Mucosa of stomach (tissue), 1 donor: ENCODE data around the gene CNOT3.

Experiments used
- H3K27me3 ChIP-seq: one replicate; pipeline ENCODE4 v1.7.0; 2013; ENCODE audit warnings: mild to moderate bottlenecking, low read length; ENCODE audit not compliant: control insufficient read depth, insufficient read depth
- H3K36me3 ChIP-seq: one replicate; pipeline ENCODE4 v1.7.0; 2013; ENCODE audit warnings: low read length; ENCODE audit not compliant: control insufficient read depth, insufficient read depth
- H3K4me1 ChIP-seq: one replicate; pipeline ENCODE4 v1.7.0; 2013; ENCODE audit warnings: mild to moderate bottlenecking, low read length; ENCODE audit not compliant: control insufficient read depth, insufficient read depth
- H3K4me3 ChIP-seq: one replicate; pipeline ENCODE4 v1.7.0; 2013; ENCODE audit warnings: low read length
- H3K9ac ChIP-seq: one replicate; pipeline ENCODE4 v1.7.0; 2013; ENCODE audit warnings: mild to moderate bottlenecking, low read length, moderate library complexity
- H3K9me3 ChIP-seq: one replicate; pipeline ENCODE4 v1.7.0; 2013; ENCODE audit warnings: mild to moderate bottlenecking, low read length, moderate library complexity; ENCODE audit not compliant: control insufficient read depth
- donor health status: Pancreatic carcinoma.

CNOT3 gene

DNA sequence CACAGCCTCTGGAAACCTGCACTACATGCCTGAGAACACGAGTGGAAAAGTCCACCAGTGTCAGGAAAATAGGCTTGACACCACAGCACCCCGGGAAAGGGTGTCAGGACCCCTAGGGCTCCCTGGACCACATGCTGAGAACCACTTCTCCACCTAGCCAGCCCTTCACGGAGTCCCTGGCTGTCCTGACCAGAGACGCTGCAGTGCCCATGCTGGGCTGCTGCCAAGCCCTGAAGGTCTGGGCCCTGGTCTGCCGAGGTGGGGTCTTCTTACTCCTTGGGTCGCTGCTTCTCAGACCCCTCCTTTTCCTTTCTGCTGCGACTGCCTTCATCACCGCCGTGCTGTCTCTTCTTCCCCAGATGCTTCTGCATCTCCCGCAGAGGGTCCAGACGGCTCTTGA lies 18.9 kb downstream of the CNOT3 start:
- Histone ChIP-seq H3K9ac (no peak overlapping the region), H3K36me3 (peaks cover 33% of the 10 kb centered on the region), H3K4me3 (no peak overlapping the region), H3K4me1 (peaks cover 25% of the 10 kb centered on the region), H3K9me3 (no peaks in the 10 kb centered on the region), H3K27me3 (no peaks in the 10 kb centered on the region)

DNA sequence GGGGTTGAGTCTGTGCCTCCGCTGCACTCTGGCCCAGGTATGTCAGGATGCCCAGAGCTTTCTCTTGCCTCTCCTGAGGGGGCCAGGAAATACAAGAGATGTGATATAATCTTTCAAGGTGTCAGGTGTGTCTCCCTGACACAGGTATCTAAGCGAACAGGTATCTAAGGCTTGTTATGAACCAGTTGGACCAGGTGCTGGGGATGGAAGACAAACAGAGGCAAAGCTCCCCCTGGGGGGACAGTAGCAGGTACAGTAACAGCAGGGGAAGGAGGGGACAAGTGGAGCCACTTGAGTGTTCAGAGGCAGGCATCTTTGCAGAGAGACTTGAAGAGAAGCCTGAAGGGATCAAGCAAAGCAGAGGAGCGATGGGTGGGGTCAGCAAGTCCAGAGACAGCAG lies 19.4 kb downstream of the CNOT3 start:
- Histone ChIP-seq H3K36me3 (peaks cover 33% of the 10 kb centered on the region), H3K27me3 (no peaks in the 10 kb centered on the region), H3K9me3 (no peaks in the 10 kb centered on the region), H3K4me1 (peaks cover 28% of the 10 kb centered on the region), H3K4me3 (no peak overlapping the region), H3K9ac (no peak overlapping the region)

DNA sequence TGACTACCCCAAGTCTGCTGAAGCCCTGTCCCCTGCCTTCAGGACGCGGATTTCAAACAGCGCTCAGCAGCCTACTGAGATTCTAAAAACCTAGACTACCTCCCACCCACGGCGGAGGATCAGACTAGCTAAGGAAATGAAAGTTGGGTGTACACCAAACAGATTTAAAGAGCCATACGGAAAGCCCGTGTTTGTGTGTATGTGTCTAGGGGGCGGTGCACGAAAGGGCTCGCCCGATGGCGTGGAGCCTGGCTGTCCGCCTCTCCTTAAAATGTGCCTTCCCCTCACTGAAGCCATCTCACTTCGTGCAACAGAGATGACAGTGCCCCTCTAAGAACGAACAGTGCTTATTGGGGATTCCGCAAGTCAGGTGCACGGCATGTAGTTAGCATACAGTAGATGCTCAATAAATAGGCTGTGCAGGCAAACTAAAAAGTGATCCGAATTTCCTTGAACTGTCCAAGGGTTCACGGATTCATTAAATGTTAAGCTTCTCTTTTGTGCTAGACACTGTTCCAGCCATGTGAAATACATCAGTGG lies 21.3 kb downstream of the CNOT3 start:
- Histone ChIP-seq H3K4me1 (peaks cover 35% of the 10 kb centered on the region), H3K36me3 (peaks cover 22% of the 10 kb centered on the region), H3K4me3 (peak overlapping the region; percentile 80), H3K9me3 (no peaks in the 10 kb centered on the region), H3K27me3 (no peaks in the 10 kb centered on the region), H3K9ac (peak overlapping the region; percentile 76)

DNA sequence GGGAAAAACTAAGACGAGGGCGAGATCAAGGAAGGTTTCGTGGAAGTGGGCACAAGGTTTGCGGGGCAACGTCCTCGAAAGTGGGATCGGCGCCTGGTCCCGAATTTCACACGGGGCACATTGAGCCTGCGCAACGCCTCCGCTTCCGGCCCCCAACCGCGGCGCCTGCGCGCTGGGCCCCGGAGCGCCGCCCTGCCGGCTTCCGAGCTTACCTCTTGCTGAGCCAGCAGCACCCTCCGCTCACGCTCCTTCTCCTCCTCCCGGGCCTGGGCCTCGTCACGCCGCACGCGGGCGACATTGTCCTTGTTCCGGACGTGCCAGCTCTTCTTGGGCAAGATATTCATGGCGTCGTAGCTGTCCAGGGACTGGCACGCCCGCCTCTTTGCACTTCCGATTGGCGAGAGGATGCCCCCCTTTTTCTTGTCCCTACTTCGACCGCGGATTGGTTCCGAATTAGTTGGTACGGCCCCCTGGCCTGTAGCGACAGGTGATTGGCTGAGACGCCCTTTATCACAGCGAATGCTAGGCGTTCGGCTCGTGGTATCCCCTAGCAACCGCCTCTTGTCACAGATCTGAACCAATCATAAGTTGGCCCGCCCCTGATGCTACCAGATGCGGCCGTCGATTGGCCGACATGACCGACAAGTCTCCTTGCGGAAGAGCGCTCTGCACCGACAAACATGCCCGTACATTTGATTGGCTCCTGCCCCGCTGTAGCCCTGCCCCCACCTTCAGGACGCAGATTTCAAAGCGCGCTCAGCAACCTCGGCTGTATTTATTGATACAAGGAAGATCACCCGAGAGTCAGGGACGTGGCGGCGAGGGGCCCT lies 22.0 kb downstream of the CNOT3 start, which contains the start of gene LENG1:
Gene LENG1 (minus strand): TSS at position 370 of the 830 bp plus-strand sequence. CDS start 26 bp downstream, at position 344.
- H3K9ac ChIP-seq, result peak within 1 kb of the TSS; percentile 76
- H3K27me3 ChIP-seq, result no peaks in the 10 kb centered on the region
- peaks cover 42% of the 10 kb centered on the region for H3K4me1 ChIP-seq
- peak within 1 kb of the TSS; percentile 80 for H3K4me3 ChIP-seq
- H3K36me3 ChIP-seq, result peaks cover 22% of the 10 kb centered on the region
- no peaks in the 10 kb centered on the region for H3K9me3 ChIP-seq

DNA sequence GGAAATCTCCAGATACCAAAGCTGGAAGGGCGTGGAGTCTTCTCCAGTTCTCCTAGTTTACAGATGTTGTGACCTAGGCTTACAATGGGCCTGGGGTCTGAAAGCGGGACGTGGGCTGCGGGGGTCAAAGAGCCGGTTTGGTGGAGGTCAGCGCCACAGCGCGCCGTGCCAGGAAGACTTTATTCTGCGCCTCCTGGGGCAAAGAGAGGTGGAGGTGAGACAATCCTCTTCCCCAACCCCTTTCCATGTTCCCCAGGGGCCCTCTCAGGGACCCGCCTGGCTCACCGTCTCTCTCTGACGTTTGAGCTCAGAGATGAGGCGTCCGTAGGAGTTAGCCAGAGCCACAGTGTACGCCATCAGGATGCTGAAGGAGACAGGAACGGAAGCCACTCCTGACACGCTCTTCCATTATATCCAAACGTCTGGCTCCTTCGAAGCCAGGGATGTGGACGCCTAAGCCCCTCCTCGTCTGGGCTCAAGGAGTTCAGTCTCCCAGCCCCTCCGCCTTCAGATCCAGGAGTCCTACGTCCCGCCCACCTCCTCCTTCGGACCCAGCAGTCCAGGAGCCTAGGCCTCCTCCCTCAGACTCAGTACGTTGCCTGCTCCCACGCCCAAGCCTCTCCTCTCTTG lies 22.7 kb downstream of the CNOT3 start:
- H3K9ac ChIP-seq, result peak overlapping the region; percentile 64
- H3K27me3 ChIP-seq, result no peaks in the 10 kb centered on the region
- H3K4me3 ChIP-seq, result peak overlapping the region; percentile 20
- no peaks in the 10 kb centered on the region for H3K9me3 ChIP-seq
- H3K36me3 ChIP-seq, result peaks cover 19% of the 10 kb centered on the region
- peaks cover 48% of the 10 kb centered on the region for H3K4me1 ChIP-seq

DNA sequence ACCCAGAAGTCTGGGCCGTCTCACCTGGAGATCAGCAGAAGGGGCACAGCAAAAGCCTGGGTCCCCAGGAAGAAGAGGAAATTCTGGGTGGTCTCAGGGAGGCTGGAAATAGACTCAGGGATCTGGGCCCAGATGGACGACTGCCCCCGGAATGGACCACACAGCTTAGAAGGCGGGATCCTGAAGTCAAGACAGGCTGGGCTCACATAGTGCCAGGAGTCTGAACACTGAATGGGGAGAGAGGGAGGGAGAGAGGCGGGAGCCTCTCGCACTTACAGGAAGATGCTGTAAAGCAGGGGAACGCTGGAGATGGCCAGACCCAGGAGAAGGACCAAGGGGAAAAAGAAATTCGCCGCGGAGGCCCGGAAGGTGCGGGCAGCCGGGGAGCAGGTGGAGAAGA lies 23.3 kb downstream of the CNOT3 start:
- Histone ChIP-seq H3K36me3 (peaks cover 17% of the 10 kb centered on the region), H3K4me3 (no peak overlapping the region), H3K9me3 (no peaks in the 10 kb centered on the region), H3K4me1 (peaks cover 48% of the 10 kb centered on the region), H3K27me3 (no peaks in the 10 kb centered on the region), H3K9ac (peak overlapping the region; percentile 64)

DNA sequence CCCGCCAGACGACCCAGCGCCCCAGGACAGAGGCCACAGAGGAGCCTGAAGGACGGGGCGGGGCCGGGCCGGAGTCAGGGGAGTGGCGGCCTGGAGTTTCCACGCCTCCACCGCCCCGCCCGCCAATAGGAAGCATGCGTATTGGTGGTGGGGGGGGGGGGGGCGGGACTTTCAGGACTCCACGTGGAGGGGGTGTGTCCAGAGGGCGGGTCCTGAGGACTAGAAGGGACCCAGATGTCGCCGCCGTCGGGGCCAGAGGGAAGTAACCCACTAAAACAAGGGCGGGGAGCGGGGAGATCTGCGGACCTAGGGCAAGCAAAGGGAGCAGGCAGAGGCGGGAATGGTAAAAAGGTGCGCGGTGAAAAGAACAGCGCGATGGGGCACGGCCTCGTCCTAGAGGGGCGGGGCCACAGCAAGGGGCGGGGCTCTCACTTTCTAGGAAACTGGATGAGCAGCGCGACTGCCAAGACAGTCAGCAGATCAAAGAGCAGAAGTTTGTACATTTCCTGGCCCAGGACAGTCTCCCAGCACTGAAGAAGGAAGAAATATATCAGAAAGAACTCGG lies 24.8 kb downstream of the CNOT3 start:
- no peak overlapping the region for H3K4me3 ChIP-seq
- H3K4me1 ChIP-seq, result peaks cover 48% of the 10 kb centered on the region
- H3K9me3 ChIP-seq, result no peaks in the 10 kb centered on the region
- no peaks in the 10 kb centered on the region for H3K27me3 ChIP-seq
- H3K9ac ChIP-seq, result no peak overlapping the region
- peaks cover 9% of the 10 kb centered on the region for H3K36me3 ChIP-seq

DNA sequence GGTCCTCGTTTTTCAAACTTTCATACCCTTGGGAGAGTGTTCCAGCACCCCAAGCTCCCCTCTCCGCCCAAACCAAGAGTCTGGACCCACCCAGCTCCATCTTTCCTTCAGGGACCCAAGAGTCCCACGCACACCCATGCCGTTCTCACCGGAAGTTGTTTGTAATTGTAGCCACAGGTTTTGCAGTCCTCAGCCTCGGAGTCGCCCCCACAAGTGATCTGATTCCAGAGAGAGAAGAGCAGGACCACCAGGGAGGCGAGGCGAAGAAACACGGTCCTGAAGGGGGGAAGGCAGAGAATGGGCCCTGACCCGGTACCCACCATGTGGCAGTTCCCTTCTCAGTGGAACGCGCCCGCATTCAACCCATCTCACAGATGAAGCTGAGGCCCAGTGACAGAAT lies 25.3 kb downstream of the CNOT3 start:
- no peaks in the 10 kb centered on the region for H3K9me3 ChIP-seq
- H3K9ac ChIP-seq, result no peak overlapping the region
- H3K4me3 ChIP-seq, result no peak overlapping the region
- H3K4me1 ChIP-seq, result peaks cover 45% of the 10 kb centered on the region
- H3K36me3 ChIP-seq, result peaks cover 8% of the 10 kb centered on the region
- no peaks in the 10 kb centered on the region for H3K27me3 ChIP-seq

DNA sequence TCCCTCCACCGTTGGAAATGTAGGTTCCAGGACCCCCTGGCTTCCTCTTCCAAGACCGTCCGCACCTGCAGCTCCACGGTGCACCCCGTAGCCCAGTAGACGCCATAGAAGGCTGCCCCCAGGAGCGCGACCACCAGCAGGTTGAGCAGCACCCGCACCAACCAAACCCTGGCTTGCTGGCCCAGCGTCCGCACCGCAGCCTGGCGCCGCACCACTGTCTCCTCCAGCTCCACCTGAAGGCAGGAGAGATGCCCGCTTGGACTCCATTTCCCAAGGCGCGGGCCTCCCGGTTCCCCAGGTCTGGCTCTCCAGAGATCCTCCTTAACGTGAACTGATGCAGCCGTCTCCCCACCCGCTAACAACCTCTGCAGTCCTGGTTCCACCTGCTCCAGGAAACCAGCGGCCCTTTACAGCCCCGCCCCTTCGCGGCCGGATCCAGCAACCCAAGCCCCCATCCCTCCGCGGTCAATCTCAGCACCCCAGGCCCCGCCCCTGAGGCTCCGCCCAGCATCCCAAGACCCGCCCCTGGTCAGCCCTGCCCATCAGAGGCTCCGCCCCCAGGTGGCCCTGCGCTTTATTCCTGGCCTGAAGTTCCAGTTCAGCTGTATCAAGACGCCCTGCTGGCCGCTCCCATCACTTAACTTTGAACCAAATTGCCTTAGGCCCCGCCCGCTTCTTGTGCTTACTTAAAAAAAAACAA lies 27.0 kb downstream of the CNOT3 start:
- Histone ChIP-seq H3K27me3 (no peaks in the 10 kb centered on the region), H3K4me1 (peaks cover 39% of the 10 kb centered on the region), H3K36me3 (no peaks in the 10 kb centered on the region), H3K4me3 (no peak overlapping the region), H3K9ac (no peak overlapping the region), H3K9me3 (no peaks in the 10 kb centered on the region)

DNA sequence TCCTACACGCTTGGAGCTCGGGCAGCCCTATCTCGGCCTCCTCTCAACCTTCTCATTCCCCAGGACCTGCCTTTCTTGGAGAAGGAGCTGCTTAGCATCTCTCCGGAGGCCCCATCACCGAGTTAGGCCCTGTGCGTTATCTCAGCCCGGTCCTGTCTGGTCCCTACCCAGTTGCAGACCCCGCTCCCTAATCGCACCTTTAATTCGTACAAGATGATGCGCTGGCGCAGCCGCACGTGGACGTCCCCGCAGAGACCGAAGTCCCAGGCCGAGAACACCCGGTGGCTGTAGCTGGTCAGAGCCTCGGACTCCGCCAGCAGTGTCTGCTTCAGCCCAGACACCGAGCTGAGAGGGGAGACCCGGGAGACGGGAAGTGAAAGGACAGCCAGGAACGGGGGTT lies 27.7 kb downstream of the CNOT3 start:
- no peak overlapping the region for H3K4me3 ChIP-seq
- H3K4me1 ChIP-seq, result peaks cover 37% of the 10 kb centered on the region
- H3K9ac ChIP-seq, result no peak overlapping the region
- H3K27me3 ChIP-seq, result no peaks in the 10 kb centered on the region
- H3K9me3 ChIP-seq, result no peaks in the 10 kb centered on the region
- H3K36me3 ChIP-seq, result no peaks in the 10 kb centered on the region

DNA sequence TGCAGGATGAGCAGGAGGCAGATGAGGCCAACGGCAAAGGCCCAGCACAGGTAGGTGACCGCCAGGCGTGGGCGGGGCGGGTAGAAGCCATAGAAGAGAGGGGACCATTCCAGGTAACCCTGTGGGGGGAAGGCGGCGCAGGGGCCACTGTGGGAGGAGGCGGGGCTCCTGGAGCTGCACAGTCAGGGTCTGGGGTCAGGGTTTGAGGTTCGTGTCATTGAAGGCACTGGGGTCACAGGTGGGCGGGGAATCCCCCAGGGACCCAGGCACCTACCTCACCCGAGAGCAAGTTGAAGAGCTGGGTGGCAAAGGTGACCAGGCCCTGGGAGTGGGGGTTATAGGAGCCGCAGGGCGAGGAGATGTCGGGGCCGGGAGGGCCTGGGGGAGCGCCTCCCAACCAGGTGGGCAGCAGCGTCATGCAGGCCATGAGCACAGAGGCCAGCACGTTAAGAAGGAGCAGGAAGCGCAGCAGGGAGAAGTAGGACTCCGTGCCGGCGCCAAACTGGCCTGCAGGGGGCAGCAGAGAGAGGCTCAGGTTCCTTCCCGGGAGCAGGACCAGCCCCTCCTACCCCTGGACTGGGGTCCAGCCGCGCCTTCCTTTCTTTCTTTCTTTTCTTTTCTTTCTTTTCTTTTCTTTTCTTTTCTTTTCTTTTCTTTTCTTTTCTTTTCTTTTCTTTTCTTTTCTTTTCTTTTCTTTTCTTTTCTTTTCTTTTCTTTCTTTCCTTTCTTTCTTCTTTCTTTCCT lies 30.8 kb downstream of the CNOT3 start:
- no peaks in the 10 kb centered on the region for H3K9me3 ChIP-seq
- H3K4me1 ChIP-seq, result peaks cover 19% of the 10 kb centered on the region
- no peak overlapping the region for H3K9ac ChIP-seq
- no peak overlapping the region for H3K4me3 ChIP-seq
- no peaks in the 10 kb centered on the region for H3K27me3 ChIP-seq
- no peaks in the 10 kb centered on the region for H3K36me3 ChIP-seq
